Activated CD4-positive, alpha-beta T cell treated with anti-CD3 and anti-CD28 coated beads, Interleukin-2, amount 10 ng/mL, durations not matched to agents 24 days and 14 days (primary cell): ENCODE results near the gene RNF207. TPM values are rescaled to one million over a fixed set of nuclear protein-coding genes. Genes with fewer than 3 reads are reported as not detected.

Experiments
- DNase-seq: peaks from one replicate; pipeline ENCODE4 v3.0.0; 2022
- H3K27ac Mint-ChIP-seq: one replicate; pipeline ENCODE4 v1.8.0; 2022; ENCODE audit warnings: mild to moderate bottlenecking, mixed read lengths
- H3K27me3 Mint-ChIP-seq: one replicate; pipeline ENCODE4 v1.8.0; 2022; ENCODE audit warnings: mixed read lengths
- H3K36me3 Mint-ChIP-seq: one replicate; pipeline ENCODE4 v1.8.0; 2022; ENCODE audit warnings: low read depth, mild to moderate bottlenecking, mixed read lengths
- H3K4me1 Mint-ChIP-seq: one replicate; pipeline ENCODE4 v1.8.0; 2021; ENCODE audit warnings: mixed read lengths
- H3K4me3 Mint-ChIP-seq: one replicate; pipeline ENCODE4 v1.8.0; 2022; ENCODE audit warnings: mild to moderate bottlenecking, moderate library complexity, mixed read lengths
- H3K9me3 Mint-ChIP-seq: one replicate; pipeline ENCODE4 v1.8.0; 2021; ENCODE audit warnings: mixed read lengths
- intact Hi-C: fragments of 100-400 bp; cut with micrococcal nuclease; formaldehyde crosslinking; loops from one replicate; pipeline ENCODE4 v1.15.1; 2023
- total RNA-seq: library from RNA; stranded (reverse); gene quantifications from 2 replicates; pipeline ENCODE4 v1.2.3, GENCODE V29; 2022

The RNF207 gene
- total RNA-seq, 1 donor from 2014 or later, result 54.7 TPM

DNA sequence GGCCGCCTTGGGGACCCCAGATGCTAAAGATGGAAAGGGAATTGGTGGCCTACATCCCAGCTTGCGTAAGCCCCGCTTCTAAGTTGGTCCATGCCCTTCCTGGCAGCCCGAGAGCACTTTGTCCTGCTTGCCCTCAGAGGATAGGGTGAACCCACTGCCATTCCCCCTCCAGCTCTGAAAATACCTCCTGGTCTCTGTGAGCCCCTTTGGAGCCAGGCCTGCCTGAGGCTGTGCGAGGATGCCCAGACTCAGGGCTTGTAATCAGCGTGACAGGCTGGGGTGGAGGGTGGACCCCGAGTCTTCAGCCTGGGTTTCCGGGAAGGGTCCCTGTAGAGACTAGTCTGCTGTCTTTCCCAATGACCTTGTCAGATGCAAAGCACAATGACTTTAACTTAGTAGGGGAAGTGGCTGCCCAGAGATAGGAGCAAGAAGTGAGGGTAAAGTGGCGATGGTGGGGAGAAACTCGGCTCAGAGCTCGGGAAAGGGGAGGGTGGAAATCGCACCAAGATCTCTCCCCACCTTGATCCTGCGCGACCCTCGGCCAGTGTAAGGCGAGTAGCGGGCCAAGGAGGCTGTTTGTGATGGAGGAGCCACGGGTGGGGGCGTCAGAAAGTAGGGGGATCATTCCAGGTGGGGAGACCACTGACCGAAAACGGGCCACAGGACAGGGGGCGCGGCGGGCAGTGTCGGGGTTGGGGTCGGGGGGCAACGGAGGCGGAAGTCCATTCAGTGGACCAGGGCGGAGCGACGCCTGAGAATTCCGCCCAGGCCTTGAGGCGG is 35.4 kb downstream of the RNF207 start:
- H3K4me1 Mint-ChIP-seq, result peaks cover 17% of the 10 kb centered on the region
- intact Hi-C loops, result no loop called here

DNA sequence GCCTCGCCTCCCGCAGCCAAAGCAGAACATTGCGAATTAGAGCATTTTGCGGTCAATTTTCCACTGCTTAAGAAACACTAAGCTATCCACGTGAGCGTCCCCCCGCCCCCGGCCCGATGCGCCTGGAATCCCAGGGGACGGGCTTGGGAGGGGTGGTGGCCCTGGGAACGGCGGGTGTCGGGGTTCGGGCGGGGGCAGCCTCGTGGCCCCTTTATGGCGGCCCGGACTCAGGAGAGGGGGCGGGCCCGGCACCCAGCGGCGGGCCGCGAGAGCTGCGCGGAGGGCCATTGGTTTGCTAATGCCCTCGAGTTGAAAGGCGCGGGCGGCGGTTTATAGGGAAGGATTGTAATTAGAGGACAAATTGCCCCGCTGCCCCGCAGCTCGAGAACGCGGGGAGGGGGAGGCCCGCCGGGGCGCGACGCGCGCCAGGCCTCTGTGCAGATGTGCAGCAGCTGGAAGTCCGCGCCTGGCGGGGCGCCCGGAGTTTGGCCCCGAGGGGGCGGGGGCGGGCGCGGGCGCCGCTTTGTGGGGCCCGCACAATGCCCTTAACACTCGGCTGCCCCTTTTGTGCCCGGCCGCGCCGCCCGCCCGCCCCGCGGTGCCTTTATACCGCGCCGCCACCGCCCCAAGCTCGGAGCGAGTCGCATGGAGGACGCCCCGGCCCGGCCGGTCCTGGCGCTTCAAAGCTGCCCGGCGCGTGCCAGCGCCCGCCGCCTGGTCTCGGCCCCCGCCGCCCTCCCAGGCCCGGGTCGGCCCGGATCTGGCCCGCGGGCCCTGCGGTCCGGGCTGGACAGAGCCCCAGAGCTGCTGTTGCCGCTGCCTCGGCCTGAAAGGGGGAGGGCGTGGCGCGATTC is 36.2 kb downstream of the RNF207 start:
- Mint-ChIP-seq H3K36me3 (peaks cover 4% of the 10 kb centered on the region), H3K27me3 (peaks cover 55% of the 10 kb centered on the region), H3K4me1 (peaks cover 23% of the 10 kb centered on the region), H3K9me3 (no peaks in the 10 kb centered on the region), H3K27ac (no peak overlapping the region), H3K4me3 (no peak overlapping the region)
- intact Hi-C loops, result no loop called here
- peak; percentile 63 for DNase-seq

More for the DNA sequence above, 35.4 kb downstream of the RNF207 start:
- no peak for DNase-seq
- Mint-ChIP-seq H3K27me3 (peaks cover 48% of the 10 kb centered on the region), H3K36me3 (peaks cover 4% of the 10 kb centered on the region), H3K4me3 (peak overlapping the region; percentile 14), H3K27ac (peak overlapping the region; percentile 75), H3K9me3 (no peaks in the 10 kb centered on the region)

GRCh38 chr1:6243053-6243834 is 37.3 kb downstream of the RNF207 start:
- H3K4me3 Mint-ChIP-seq, result no peak overlapping the region
- peaks cover 4% of the 10 kb centered on the region for H3K36me3 Mint-ChIP-seq
- no peak for DNase-seq
- peaks cover 23% of the 10 kb centered on the region for H3K4me1 Mint-ChIP-seq
- peaks cover 65% of the 10 kb centered on the region for H3K27me3 Mint-ChIP-seq
- no peaks in the 10 kb centered on the region for H3K9me3 Mint-ChIP-seq
- intact Hi-C loops, result no loop called here
- no peak overlapping the region for H3K27ac Mint-ChIP-seq

- Mint-ChIP-seq H3K36me3 (peaks cover 4% of the 10 kb centered on the region), H3K27ac (peak within 1 kb of the TSS; percentile 51), H3K4me1 (peaks cover 22% of the 10 kb centered on the region), H3K27me3 (peaks cover 67% of the 10 kb centered on the region), H3K4me3 (peak within 1 kb of the TSS; percentile 26), H3K9me3 (no peaks in the 10 kb centered on the region)
- intact Hi-C loops, result no loop called here
- DNase-seq, result no peak
These were observed 38.1 kb downstream of the RNF207 start, which contains the start of gene HES3 for GRCh38 chr1:6243993-6244392. TSS of gene HES3 (plus strand) at chr1:6244179. CDS start at chr1:6244366, 187 bp downstream.

- DNase-seq, result no peak
- Mint-ChIP-seq H3K9me3 (no peaks in the 10 kb centered on the region), H3K27me3 (peaks cover 62% of the 10 kb centered on the region), H3K27ac (peak overlapping the region; percentile 51), H3K36me3 (peaks cover 4% of the 10 kb centered on the region), H3K4me1 (peaks cover 19% of the 10 kb centered on the region), H3K4me3 (peak overlapping the region; percentile 26)
- intact Hi-C loops, result loop anchor here (1.0 to 5.0 kb wide), 3 partner anchors 136 to 243 kb away; partner anchors contain the start of gene ESPN
These were observed 38.6 kb downstream of the RNF207 start for GRCh38 chr1:6244401-6245049.

DNA sequence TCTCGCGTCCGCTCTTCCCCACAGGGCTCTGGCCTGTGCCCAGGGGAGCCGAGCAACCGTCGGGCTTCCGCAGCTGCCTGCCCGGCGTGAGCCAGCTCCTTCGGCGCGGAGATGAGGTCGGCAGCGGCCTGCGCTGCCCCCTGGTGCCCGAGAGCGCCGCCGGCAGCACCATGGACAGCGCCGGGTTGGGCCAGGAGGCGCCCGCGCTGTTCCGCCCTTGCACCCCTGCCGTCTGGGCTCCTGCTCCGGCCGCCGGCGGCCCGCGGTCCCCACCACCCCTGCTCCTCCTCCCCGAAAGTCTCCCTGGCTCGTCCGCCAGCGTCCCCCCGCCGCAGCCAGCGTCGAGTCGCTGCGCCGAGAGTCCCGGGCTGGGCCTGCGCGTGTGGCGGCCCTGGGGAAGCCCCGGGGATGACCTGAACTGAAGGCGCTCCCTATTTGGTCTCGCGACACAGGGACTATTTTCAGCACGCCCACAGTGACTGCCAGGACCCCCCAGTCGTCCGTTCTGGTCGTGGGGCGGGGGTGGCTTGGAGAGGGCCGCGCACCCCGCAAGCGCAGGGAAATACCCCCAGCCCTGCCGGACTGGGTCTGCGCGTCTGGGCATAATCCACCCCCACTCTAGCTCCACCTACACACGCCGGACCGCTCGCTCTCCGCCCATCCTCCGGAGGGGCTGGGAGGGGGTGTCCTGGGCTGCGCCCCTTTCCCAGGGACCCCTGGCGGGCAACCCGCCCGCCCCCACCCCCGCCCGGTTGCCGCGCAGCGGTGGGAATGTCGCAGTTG is 39.4 kb downstream of the RNF207 start:
- Mint-ChIP-seq H3K4me3 (no peak overlapping the region), H3K4me1 (peaks cover 21% of the 10 kb centered on the region), H3K9me3 (no peaks in the 10 kb centered on the region), H3K27ac (no peak overlapping the region), H3K27me3 (peaks cover 60% of the 10 kb centered on the region), H3K36me3 (peaks cover 4% of the 10 kb centered on the region)
- DNase-seq, result peak; percentile 96
- intact Hi-C loops, result loop anchor here (1.0 to 5.0 kb wide), 3 partner anchors 137 to 242 kb away; partner anchors contain the start of gene ESPN

GRCh38 chr1:6245869-6246496 is 40.1 kb downstream of the RNF207 start:
- Mint-ChIP-seq H3K36me3 (peaks cover 4% of the 10 kb centered on the region), H3K27me3 (peaks cover 59% of the 10 kb centered on the region), H3K27ac (no peak overlapping the region), H3K9me3 (no peaks in the 10 kb centered on the region), H3K4me3 (peak overlapping the region; percentile 78), H3K4me1 (peaks cover 21% of the 10 kb centered on the region)
- intact Hi-C loops, result loop anchor here (1.0 to 5.0 kb wide), 6 partner anchors 15 to 241 kb away; partner anchors contain the start of genes ESPN and GPR153
- peak; percentile 92 for DNase-seq

- Mint-ChIP-seq H3K27ac (peak overlapping the region; percentile 65), H3K36me3 (no peaks in the 10 kb centered on the region), H3K9me3 (no peaks in the 10 kb centered on the region), H3K4me3 (peak overlapping the region; percentile 78), H3K27me3 (peaks cover 55% of the 10 kb centered on the region), H3K4me1 (peaks cover 15% of the 10 kb centered on the region)
- DNase-seq, result peak; percentile 94
- intact Hi-C loops, result loop anchor here (1.0 to 5.0 kb wide), 6 partner anchors 14 to 241 kb away; partner anchors contain the start of genes ESPN and GPR153
These were observed 40.9 kb downstream of the RNF207 start for GRCh38 chr1:6246497-6247467.

- Mint-ChIP-seq H3K27ac (no peak overlapping the region), H3K36me3 (no peaks in the 10 kb centered on the region), H3K4me3 (no peak overlapping the region), H3K27me3 (peaks cover 55% of the 10 kb centered on the region), H3K9me3 (no peaks in the 10 kb centered on the region), H3K4me1 (peaks cover 15% of the 10 kb centered on the region)
- intact Hi-C loops, result loop anchor here (1.0 to 5.0 kb wide), 4 partner anchors 13 to 240 kb away; partner anchors contain the start of genes ESPN and GPR153
- no peak for DNase-seq
These were observed 41.7 kb downstream of the RNF207 start for GRCh38 chr1:6247651-6248050.

DNA sequence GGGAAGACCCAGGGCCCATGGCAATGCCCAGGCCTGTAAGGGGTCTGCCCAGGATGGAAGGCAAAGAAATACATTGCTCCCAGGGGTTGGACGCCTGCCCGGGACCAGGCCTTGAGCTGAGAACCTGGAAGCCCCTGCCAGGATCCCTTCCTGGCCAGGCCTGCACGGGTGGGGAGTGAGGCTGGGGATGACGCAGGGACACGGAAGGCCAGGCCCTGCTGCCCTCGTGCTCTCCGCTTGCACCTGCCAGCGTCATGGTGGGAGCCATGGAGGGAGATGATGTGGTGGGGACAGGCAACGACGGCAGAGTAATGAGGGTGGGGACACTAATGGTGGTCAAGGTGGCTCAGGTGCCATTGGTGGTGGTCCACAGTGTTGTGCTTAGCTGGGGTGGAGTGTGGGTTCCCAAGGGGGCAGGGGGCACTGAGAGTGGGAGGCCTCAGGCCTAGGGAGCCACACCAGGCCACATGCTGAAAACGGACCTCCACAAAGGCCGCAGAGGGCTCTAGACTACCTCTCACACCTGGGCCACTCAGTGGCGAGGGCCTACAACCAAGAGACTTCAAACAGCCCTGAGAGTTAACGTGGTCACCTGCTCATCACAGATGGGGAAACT is 42.4 kb downstream of the RNF207 start:
- H3K9me3 Mint-ChIP-seq, result no peaks in the 10 kb centered on the region
- H3K27me3 Mint-ChIP-seq, result peaks cover 52% of the 10 kb centered on the region
- no peak for DNase-seq
- no peak overlapping the region for H3K27ac Mint-ChIP-seq
- intact Hi-C loops, result loop anchor here (5.0 kb wide), 2 partner anchors 174 to 239 kb away; partner anchors contain the start of gene ESPN
- H3K4me3 Mint-ChIP-seq, result no peak overlapping the region
- H3K36me3 Mint-ChIP-seq, result no peaks in the 10 kb centered on the region
- H3K4me1 Mint-ChIP-seq, result peaks cover 15% of the 10 kb centered on the region
